OCI-LY7 (cell line): Measurements from ENCODE around the gene CLEC3A. TPM values are rescaled to one million over a fixed set of nuclear protein-coding genes. Genes with fewer than 3 reads are reported as not detected.
"Not testable (repeated sequence)": the region's sequence is repeated elsewhere in the genome, so short reads cannot be mapped to it uniquely, and the experiment has no call there.

Experiments used
- BruUV-seq: library from RNA; stranded (reverse); fragments of 400-500 nt; replicated peaks from 2 replicates; lab custom pipeline; 2021; lab: Mats Ljungman, UMichigan
- CTCF ChIA-PET: fragments of 300-600 bp; sonication (Branson Sonifier 250); formaldehyde crosslinking; loops from one replicate; lab custom pipeline; 2022; ENCODE audit warnings: antibody characterized with exemption; ENCODE audit not compliant: unreplicated experiment; lab: Charles Lee
- POLR2A ChIA-PET: fragments of 300-600 bp; sonication (Branson Sonifier 250); formaldehyde crosslinking; loops from one replicate; lab custom pipeline; 2022; ENCODE audit warnings: antibody characterized with exemption; lab: Charles Lee
- DNase-seq: peaks from one replicate; pipeline ENCODE4 v3.0.0-alpha.2; 2015; ENCODE audit warnings: low spot score
- H2AFZ ChIP-seq: fragments of 200-600 bp; sonication (generic), shearing (Covaris generic); 2 replicates; pipeline ENCODE4 v1.6.1; 2014; ENCODE audit warnings: mild to moderate bottlenecking, antibody characterized with exemption, low read length, moderate library complexity
- H3K27ac ChIP-seq: fragments of 200-600 bp; sonication (generic); 2 replicates; pipeline ENCODE4 v1.5.1; 2014; ENCODE audit warnings: mixed run types, low read depth, mild to moderate bottlenecking, moderate library complexity, low read length, inconsistent platforms; ENCODE audit not compliant: poor library complexity, severe bottlenecking
- H3K36me3 ChIP-seq: fragments of 200-600 bp; sonication (generic); 2 replicates; pipeline ENCODE4 v1.6.1; 2014; ENCODE audit warnings: mild to moderate bottlenecking, antibody characterized with exemption, low read length, moderate library complexity, mixed read lengths; ENCODE audit not compliant: insufficient read depth
- H3K4me1 ChIP-seq: fragments of 200-600 bp; sonication (generic); 2 replicates; pipeline ENCODE4 v1.5.1; 2014; ENCODE audit warnings: mild to moderate bottlenecking, low read length; ENCODE audit not compliant: insufficient read depth, poor library complexity, severe bottlenecking
- H3K4me2 ChIP-seq: fragments of 200-600 bp; sonication (generic); 2 replicates; pipeline ENCODE4 v1.6.1; 2014; ENCODE audit warnings: mild to moderate bottlenecking, low read length
- H3K4me3 ChIP-seq: fragments of 200-600 bp; sonication (generic); 2 replicates; pipeline ENCODE4 v1.5.1; 2014; ENCODE audit warnings: mild to moderate bottlenecking, low read depth, low read length; ENCODE audit not compliant: poor library complexity, severe bottlenecking
- H3K79me2 ChIP-seq: fragments of 200-600 bp; sonication (generic); 2 replicates; pipeline ENCODE4 v1.6.1; 2016; ENCODE audit warnings: low read depth, mild to moderate bottlenecking, low read length, moderate library complexity, mixed read lengths; ENCODE audit not compliant: insufficient read depth
- H3K9me2 ChIP-seq: fragments of 200-600 bp; sonication (generic); 2 replicates; pipeline ENCODE4 v1.6.1; 2016; ENCODE audit warnings: mild to moderate bottlenecking, low read length, mixed read lengths; ENCODE audit not compliant: insufficient read depth
- H3K9me3 ChIP-seq: fragments of 200-600 bp; sonication (generic); 2 replicates; pipeline ENCODE4 v1.6.1; 2014; ENCODE audit warnings: mild to moderate bottlenecking, mixed run types, low read length, mixed read lengths
- H4K20me1 ChIP-seq: fragments of 200-600 bp; sonication (generic); 2 replicates; pipeline ENCODE4 v1.6.1; 2014; ENCODE audit warnings: mild to moderate bottlenecking, antibody characterized with exemption, low read length, moderate library complexity, mixed read lengths; ENCODE audit not compliant: insufficient read depth
- EZH2phosphoT487 ChIP-seq: fragments of 200-600 bp; sonication (generic); IDR thresholded peaks from 2 replicates; pipeline ENCODE4 v1.6.1; 2018; ENCODE audit warnings: low read depth, borderline replicate concordance, mild to moderate bottlenecking, mixed run types, antibody characterized with exemption, low read length, moderate library complexity, mixed read lengths
- intact Hi-C: fragments of 100-400 bp; cut with micrococcal nuclease; formaldehyde crosslinking; loops from one replicate; pipeline ENCODE4 v1.10.0; 2022; ENCODE audit not compliant: unreplicated experiment
- total RNA-seq, 2 experiments: library from RNA; depleted of rRNA in 1 of 2; stranded (reverse); fragments of >200 nt in 1 of 2; shearing (Covaris generic) in 1 of 2; gene quantifications; 2 replicates each; pipeline ENCODE4 v1.2.3, GENCODE V29; 2014 to 2022
- TF ChIP-seq, protein P1 (sequence below): fragments of 200-600 bp; sonication (generic); conservative IDR thresholded peaks from 2 replicates; pipeline ENCODE4 v1.5.1; 2014; ENCODE audit warnings: mild to moderate bottlenecking, antibody characterized with exemption, low read length, moderate library complexity, mixed read lengths

Gene CLEC3A
- total RNA-seq, 2 experiments from 2014 or later = not detected

DNA sequence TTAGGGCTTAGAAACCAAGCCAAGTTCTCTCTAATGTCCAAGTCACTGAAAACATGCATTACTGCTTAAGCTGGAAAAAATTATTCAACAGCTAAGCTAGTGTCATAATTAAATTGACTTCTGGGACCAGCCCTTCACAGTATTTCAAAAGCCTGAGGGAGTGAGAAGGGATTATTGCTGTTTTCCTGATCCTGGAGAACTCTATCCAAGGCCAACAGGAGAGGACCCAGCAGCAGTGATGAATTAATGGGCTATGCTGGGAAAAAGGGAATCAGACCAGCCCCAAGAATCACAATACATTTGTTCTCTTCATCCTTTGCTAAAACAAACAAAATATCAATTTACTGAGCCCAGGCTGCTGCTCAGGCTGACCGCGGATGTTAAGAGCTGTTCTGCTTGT is 34.5 kb upstream of the CLEC3A start:
- no peaks in the 10 kb centered on the region for H3K4me1 ChIP-seq
- DNase-seq = no peak
- H3K79me2 ChIP-seq = no peaks in the 10 kb centered on the region
- H2AFZ ChIP-seq = no peak overlapping the region
- intact Hi-C loops = no loop called here
- no peak overlapping the region for H3K4me2 ChIP-seq
- H3K36me3 ChIP-seq = no peaks in the 10 kb centered on the region
- ChIA-PET CTCF (no interaction called here), POLR2A (interaction anchor here (0.6 kb wide), 2 partner anchors 167 to 265 kb away, joined by 3 to 7 read pairs; partner anchors contain the start of gene NUDT7)
- BruUV-seq = no TSS peak
- H3K4me3 ChIP-seq = no peak overlapping the region
- TF ChIP-seq, protein P1, sequence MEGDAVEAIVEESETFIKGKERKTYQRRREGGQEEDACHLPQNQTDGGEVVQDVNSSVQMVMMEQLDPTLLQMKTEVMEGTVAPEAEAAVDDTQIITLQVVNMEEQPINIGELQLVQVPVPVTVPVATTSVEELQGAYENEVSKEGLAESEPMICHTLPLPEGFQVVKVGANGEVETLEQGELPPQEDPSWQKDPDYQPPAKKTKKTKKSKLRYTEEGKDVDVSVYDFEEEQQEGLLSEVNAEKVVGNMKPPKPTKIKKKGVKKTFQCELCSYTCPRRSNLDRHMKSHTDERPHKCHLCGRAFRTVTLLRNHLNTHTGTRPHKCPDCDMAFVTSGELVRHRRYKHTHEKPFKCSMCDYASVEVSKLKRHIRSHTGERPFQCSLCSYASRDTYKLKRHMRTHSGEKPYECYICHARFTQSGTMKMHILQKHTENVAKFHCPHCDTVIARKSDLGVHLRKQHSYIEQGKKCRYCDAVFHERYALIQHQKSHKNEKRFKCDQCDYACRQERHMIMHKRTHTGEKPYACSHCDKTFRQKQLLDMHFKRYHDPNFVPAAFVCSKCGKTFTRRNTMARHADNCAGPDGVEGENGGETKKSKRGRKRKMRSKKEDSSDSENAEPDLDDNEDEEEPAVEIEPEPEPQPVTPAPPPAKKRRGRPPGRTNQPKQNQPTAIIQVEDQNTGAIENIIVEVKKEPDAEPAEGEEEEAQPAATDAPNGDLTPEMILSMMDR = no peak
- no peak for TF ChIP-seq EZH2phosphoT487
- H3K27ac ChIP-seq = no peak overlapping the region
- no peaks in the 10 kb centered on the region for H3K9me2 ChIP-seq
- no peaks in the 10 kb centered on the region for H3K9me3 ChIP-seq
- no peaks in the 10 kb centered on the region for H4K20me1 ChIP-seq

DNA sequence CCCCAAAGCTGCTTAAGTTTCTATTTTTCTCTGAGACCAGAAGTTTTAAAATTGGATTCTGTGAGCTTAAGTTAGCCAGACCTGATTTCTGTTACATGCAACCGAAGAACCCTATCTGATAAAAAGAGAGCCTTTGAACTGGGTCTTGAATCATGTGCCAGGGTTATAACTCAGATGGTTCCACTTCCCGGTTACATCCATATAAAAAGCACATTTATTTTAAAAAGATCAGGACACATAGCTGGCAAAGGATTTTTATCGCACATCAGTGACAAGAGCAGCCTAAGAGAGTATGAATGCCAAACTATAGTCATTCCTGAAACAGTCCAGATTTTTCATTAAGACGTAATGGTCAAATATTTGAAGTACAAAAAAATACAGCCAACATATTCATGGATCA is 32.5 kb upstream of the CLEC3A start:
- POLR2A ChIA-PET = interaction anchor here (0.6 kb wide), 1 partner anchor 45 kb away, joined by 5 read pairs; no protein-coding TSS in a partner anchor
- CTCF ChIA-PET = no interaction called here
- DNase-seq = no peak
- BruUV-seq = no TSS peak
- Histone ChIP-seq H3K9me3 (no peaks in the 10 kb centered on the region), H3K4me2 (no peak overlapping the region), H3K79me2 (no peaks in the 10 kb centered on the region), H3K4me3 (no peak overlapping the region), H3K27ac (no peak overlapping the region), H3K4me1 (no peaks in the 10 kb centered on the region), H4K20me1 (no peaks in the 10 kb centered on the region), H2AFZ (no peak overlapping the region), H3K36me3 (no peaks in the 10 kb centered on the region), H3K9me2 (no peaks in the 10 kb centered on the region)
- TF ChIP-seq EZH2phosphoT487 = no peak
- TF ChIP-seq, protein P1 = no peak
- intact Hi-C loops = no loop called here

DNA sequence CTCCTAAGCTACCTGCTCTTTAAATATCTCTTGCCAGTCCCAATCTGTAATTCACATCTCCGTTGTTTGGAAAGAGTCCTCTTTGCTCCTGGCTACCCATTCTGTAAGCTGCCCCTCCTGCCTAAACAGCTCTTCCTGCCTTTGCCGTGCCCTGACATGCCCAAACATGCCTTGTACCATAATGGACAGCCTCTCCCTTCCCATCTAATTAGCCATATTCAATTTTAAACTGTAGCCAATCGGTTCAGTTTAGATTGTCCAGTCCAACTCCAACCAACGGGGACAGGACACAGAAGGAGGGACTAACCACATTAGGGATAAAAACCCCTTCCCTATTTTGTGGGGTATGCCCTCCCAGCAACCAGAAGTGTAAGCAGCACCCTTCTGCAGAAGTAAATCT is 30.6 kb upstream of the CLEC3A start:
- Histone ChIP-seq H2AFZ (no peak overlapping the region), H3K36me3 (no peaks in the 10 kb centered on the region), H3K4me3 (no peak overlapping the region), H4K20me1 (no peaks in the 10 kb centered on the region), H3K79me2 (no peaks in the 10 kb centered on the region), H3K9me3 (no peaks in the 10 kb centered on the region), H3K27ac (no peak overlapping the region), H3K9me2 (no peaks in the 10 kb centered on the region), H3K4me1 (no peaks in the 10 kb centered on the region), H3K4me2 (no peak overlapping the region)
- BruUV-seq = no TSS peak
- TF ChIP-seq EZH2phosphoT487 = no peak
- TF ChIP-seq, protein P1 = no peak
- DNase-seq = no peak
- intact Hi-C loops = no loop called here
- ChIA-PET POLR2A (interaction anchor here (0.6 kb wide), 1 partner anchor 82 kb away, joined by 3 read pairs; no protein-coding TSS in a partner anchor), CTCF (no interaction called here)

GRCh38 chr16:77992381-77992780 is 30.0 kb upstream of the CLEC3A start:
- CTCF ChIA-PET, H3K36me3 ChIP-seq, H3K4me3 ChIP-seq, H3K4me1 ChIP-seq, BruUV-seq, H3K79me2 ChIP-seq, intact Hi-C loops, H3K27ac ChIP-seq, DNase-seq, H4K20me1 ChIP-seq, H3K4me2 ChIP-seq, H3K9me3 ChIP-seq, H2AFZ ChIP-seq, H3K9me2 ChIP-seq: not testable (repeated sequence)
- POLR2A ChIA-PET = interaction anchor here (0.6 kb wide), 1 partner anchor 26 kb away, joined by 3 read pairs; no protein-coding TSS in a partner anchor
